ENCODE results near the gene KL. TPM values are rescaled to one million over a fixed set of nuclear protein-coding genes. Genes with fewer than 3 reads are reported as not detected.
A peak's percentile ranks its signal among the peaks of the same experiment; 100 is the strongest.

The KL gene
- total and polyA plus RNA-seq, 2 donors (not counting 1 experiment from before 2014, with no cell fraction given), result 0.07 TPM; not detected in 1

- Histone ChIP-seq H3K36me3 (replicated peaks in 1 of 2; ENCODE audit: control extremely low read depth in 1 of 2, control insufficient read depth in 1 of 2, extremely low read depth in 1 of 2, insufficient read depth in 2 of 2, low read length in 1 of 2) (no peaks in the 10 kb centered on the region), H3K4me3 (ENCODE audit: control extremely low read depth in 1 of 5, extremely low read depth in 1 of 5, insufficient read depth in 1 of 5, low read depth in 2 of 5, low read length in 4 of 5) (peak overlapping the region in 1 of 5 experiments; percentile 43), H3K9me3 (ENCODE audit: control extremely low read depth in 1 of 3, control insufficient read depth in 2 of 3, insufficient read depth in 1 of 3, low read length in 2 of 3) (no peaks in the 10 kb centered on the region), H3K27me3 (replicated peaks in 1 of 4; ENCODE audit: control extremely low read depth in 1 of 4, control insufficient read depth in 3 of 4, insufficient read depth in 4 of 4, low read length in 3 of 4) (peaks cover 0 to 3% (median 0%) of the 10 kb centered on the region in 4 experiments), H4K20me1 (ENCODE audit: control insufficient read depth, insufficient read depth, low read length, poor library complexity, severe bottlenecking) (no peaks in the 10 kb centered on the region), H3K4me2 (replicated peaks; ENCODE audit: low read depth, low read length, poor library complexity, severe bottlenecking) (peak overlapping the region; percentile 53), H3K79me2 (ENCODE audit: control insufficient read depth, insufficient read depth, low read length) (no peaks in the 10 kb centered on the region), H2AFZ (ENCODE audit: insufficient read depth, low read depth, low read length, poor library complexity, severe bottlenecking) (peak overlapping the region; percentile 81), H3K9ac (ENCODE audit: low read length) (peak overlapping the region; percentile 39), H3K27ac (ENCODE audit: low read length in 2 of 2) (no peak overlapping the region), H3K4me1 (ENCODE audit: control insufficient read depth in 2 of 2, insufficient read depth in 2 of 2, low read length in 2 of 2) (no peaks in the 10 kb centered on the region)
- Mint-ChIP-seq H3K4me3 (no peak overlapping the region), H3K27ac (no peak overlapping the region), H3K4me1 (peaks cover 4% of the 10 kb centered on the region), H3K9me3 (ENCODE audit: insufficient read depth) (no peaks in the 10 kb centered on the region), H3K27me3 (peaks cover 28% of the 10 kb centered on the region)
- ChIA-PET POLR2A (no interaction called here), CTCF (no interaction called here)
- TF ChIP-seq EZH2 (IDR thresholded peaks at IDR 0.05; ENCODE audit: borderline replicate concordance, insufficient read depth, low read depth, low read length, poor library complexity, severe bottlenecking) (no peak), CTCF (IDR thresholded peaks at IDR 0.05) (no peak)
- no peak for DNase-seq
- intact Hi-C loops (cut with micrococcal nuclease), result no loop called here
- no peak for ATAC-seq (ENCODE audit: low read depth)
Observed at GRCh38 chr13:33033986-33034385, 17.8 kb downstream of the KL start.

GRCh38 chr13:33034882-33035520 lies 18.8 kb downstream of the KL start:
- CTCF ChIA-PET, result no interaction called here
- H3K9me3 ChIP-seq (ENCODE audit: control extremely low read depth in 1 of 3, control insufficient read depth in 2 of 3, insufficient read depth in 1 of 3, low read length in 2 of 3), result no peaks in the 10 kb centered on the region
- no peaks in the 10 kb centered on the region for H3K79me2 ChIP-seq (ENCODE audit: control insufficient read depth, insufficient read depth, low read length)
- H3K9ac ChIP-seq (ENCODE audit: low read length), result no peak overlapping the region
- intact Hi-C loops (cut with micrococcal nuclease), result no loop called here
- no peaks in the 10 kb centered on the region for H3K36me3 ChIP-seq (replicated peaks in 1 of 2; ENCODE audit: control extremely low read depth in 1 of 2, control insufficient read depth in 1 of 2, extremely low read depth in 1 of 2, insufficient read depth in 2 of 2, low read length in 1 of 2)
- WGBS (ENCODE audit: insufficient coverage), result no CpG with 5 or more reads among the region's 5 CpGs
- Mint-ChIP-seq H3K27ac (no peak overlapping the region), H3K9me3 (ENCODE audit: insufficient read depth) (no peaks in the 10 kb centered on the region), H3K4me3 (no peak overlapping the region), H3K4me1 (peaks cover 4% of the 10 kb centered on the region), H3K27me3 (peaks cover 28% of the 10 kb centered on the region)
- peaks cover 0 to 3% (median 0%) of the 10 kb centered on the region in 4 experiments for H3K27me3 ChIP-seq (replicated peaks in 1 of 4; ENCODE audit: control extremely low read depth in 1 of 4, control insufficient read depth in 3 of 4, insufficient read depth in 4 of 4, low read length in 3 of 4)
- TF ChIP-seq CTCF (IDR thresholded peaks at IDR 0.05), result no peak
- no peak for TF ChIP-seq EZH2 (IDR thresholded peaks at IDR 0.05; ENCODE audit: borderline replicate concordance, insufficient read depth, low read depth, low read length, poor library complexity, severe bottlenecking)
- POLR2A ChIA-PET, result no interaction called here
- DNase-seq (no peak), ATAC-seq (ENCODE audit: low read depth) (no peak)
- H4K20me1 ChIP-seq (ENCODE audit: control insufficient read depth, insufficient read depth, low read length, poor library complexity, severe bottlenecking), result no peaks in the 10 kb centered on the region
- no peak overlapping the region for H3K27ac ChIP-seq (ENCODE audit: low read length in 2 of 2)
- no peak overlapping the region for H3K4me3 ChIP-seq (ENCODE audit: control extremely low read depth in 1 of 5, extremely low read depth in 1 of 5, insufficient read depth in 1 of 5, low read depth in 2 of 5, low read length in 4 of 5)
- H2AFZ ChIP-seq (ENCODE audit: insufficient read depth, low read depth, low read length, poor library complexity, severe bottlenecking), result no peak overlapping the region
- no peaks in the 10 kb centered on the region for H3K4me1 ChIP-seq (ENCODE audit: control insufficient read depth in 2 of 2, insufficient read depth in 2 of 2, low read length in 2 of 2)
- H3K4me2 ChIP-seq (replicated peaks; ENCODE audit: low read depth, low read length, poor library complexity, severe bottlenecking), result no peak overlapping the region
